ENCODE results near the gene STON2.
A peak's percentile ranks its signal among the peaks of the same experiment; 100 is the strongest.
"Not testable (repeated sequence)": the region's sequence is repeated elsewhere in the genome, so short reads cannot be mapped to it uniquely, and the experiment has no call there.

STON2 gene

DNA sequence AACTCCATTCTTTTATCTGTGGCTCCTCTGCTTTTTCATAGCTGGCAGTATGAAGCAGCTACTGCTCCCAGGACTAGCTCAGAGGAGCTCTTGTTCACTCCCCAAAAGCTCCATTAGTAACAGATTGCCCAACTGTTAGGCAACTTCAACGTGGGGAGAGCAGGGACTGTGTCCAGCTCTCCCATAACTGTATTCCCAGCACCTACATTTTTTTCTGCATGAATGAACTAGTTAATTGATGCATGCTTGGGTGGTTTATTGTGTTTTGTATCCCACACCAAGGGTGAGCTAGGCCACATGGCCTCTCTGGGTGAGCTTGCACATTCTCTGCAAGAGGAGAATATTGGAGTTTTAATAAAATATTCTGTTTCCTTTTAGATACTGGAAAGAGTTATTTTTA is 15.2 kb downstream of the STON2 start:
- peak in 6 of 56 donors; percentile 6 to 24 (median 14) for DNase-seq

DNA sequence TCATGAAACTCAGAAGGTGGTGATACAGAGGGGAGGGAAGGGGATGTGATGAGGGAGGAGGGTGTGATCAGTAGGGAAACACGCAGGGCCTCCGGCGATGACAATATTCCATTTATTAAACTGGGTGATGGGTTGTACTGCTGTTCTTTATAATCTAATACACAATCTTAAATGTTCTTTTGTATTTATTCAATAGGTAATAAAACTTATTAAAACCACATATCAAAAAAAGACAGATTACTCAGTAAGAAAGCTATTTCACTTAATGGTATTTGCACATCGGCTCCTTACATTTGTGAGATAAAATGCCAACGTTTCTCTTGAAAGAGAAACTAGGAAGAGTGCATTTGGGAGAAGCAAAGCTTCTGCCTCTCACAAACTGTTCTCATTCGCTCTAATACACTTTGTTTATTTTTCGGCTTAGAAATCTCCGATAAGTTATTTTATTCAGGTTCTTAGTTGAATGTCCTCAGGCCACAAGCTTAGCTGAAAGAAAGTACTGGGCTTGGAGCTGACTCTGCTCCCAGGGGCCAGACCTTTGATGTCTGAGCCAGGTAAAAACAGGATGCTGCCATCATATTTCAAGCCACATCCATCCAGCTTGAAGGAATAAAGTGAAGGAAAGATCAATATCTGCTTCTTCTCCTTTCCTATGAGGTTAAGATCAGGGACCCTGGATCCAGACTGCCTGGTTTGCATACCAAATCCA is 17.5 kb downstream of the STON2 start:
- DNase-seq, result no peak

GRCh38 chr14:81380009-81380408 is 20.1 kb downstream of the STON2 start:
- not testable (repeated sequence) for DNase-seq

GRCh38 chr14:81371802-81372201 is 28.3 kb downstream of the STON2 start:
- DNase-seq, result no peak

GRCh38 chr14:81367563-81367962 is 32.6 kb downstream of the STON2 start:
- DNase-seq, result no peak

- no peak for DNase-seq
Measured at GRCh38 chr14:81366884-81367283, 33.2 kb downstream of the STON2 start.

GRCh38 chr14:81366214-81366613 is 33.9 kb downstream of the STON2 start:
- peak in 18 of 56 donors; percentile 6 to 48 (median 26) for DNase-seq

- DNase-seq, result no peak
Measured at GRCh38 chr14:81363746-81364378, 36.3 kb downstream of the STON2 start.

DNA sequence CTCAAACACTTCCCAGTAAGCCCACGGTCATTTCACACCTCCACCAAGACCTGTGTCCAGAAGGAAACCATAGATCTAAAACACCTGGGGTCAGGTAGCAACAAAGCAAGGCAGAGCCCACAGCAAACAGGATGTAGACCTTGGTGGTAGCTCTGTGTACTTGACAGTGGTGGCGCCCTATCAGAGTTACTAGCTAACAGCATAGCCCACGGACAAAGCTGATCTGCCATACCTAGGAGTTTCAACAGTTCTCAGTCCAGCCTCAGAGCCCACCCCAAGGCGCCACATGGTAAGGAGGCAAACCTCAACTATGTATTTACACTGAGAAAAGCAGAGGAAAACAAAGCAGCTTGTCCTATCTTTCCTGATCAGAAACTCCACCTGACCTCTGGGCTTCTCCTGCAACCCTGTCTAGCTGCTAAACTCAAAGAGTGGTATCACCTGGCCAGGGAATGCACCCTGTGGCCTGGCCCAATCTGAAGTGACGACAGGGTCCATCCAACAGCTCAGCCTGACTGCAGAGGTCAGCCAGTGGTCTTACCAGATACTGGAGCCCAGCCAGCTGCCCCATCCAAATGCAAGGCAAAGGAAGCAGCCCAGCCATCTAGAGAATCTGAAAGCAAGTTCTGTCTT is 46.3 kb downstream of the STON2 start:
- no peak for DNase-seq

GRCh38 chr14:81352413-81352812 is 47.7 kb downstream of the STON2 start:
- DNase-seq, result no peak

DNA sequence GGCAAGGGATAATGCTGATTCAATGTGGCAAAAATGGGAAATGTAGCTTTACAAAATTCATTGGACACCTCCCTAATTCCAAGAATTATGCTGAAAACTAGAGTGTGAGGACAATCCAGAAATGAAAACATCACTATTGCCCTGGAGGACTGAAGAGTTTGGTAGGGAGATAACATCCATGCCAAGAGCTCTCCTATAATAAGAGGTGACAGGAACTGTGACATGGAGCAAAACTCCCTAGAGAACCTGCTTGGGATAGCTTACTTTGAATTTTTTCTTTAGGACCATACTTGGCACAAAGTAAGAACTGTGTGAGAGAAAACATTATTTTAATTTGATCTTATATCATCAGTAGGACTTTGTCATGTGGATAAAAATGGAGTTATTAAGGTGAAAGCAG is 48.9 kb downstream of the STON2 start:
- no peak for DNase-seq

DNA sequence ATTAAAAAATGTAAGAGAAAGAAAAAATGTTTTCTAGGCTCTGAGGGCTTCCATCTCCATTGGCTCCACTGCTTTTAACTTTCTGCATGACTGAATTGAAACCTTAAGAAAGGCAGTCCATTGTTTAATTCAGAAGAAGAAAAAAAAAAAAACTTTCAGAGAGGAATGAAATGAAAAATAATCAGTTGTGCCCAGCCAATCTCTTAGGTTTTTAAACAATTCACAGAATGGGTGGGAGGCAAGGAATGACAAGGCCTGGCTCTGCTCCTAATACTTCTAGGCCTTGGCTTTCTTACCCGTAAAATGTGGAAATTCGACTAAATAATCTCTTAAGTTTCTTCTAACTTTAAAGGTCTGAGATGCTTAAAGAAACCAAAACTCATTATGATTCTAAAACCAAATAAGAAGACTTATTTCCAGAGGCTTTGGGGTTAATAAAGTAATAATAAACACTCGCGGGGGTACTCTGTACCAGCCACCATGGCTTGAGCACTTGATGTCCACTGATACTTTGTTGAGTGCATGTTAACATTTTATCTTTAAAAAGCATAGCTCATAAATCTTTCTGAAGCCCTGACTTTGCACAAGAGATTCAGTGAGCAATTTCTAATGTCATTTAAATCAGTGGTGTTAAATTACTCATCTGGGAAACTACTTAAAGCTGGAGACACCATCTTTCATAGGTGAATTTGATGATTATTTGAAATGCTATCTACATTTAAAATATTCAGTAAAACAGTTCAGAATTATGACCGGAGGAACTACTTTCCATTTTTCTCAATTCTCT is 49.6 kb downstream of the STON2 start:
- DNase-seq, result no peak

DNA sequence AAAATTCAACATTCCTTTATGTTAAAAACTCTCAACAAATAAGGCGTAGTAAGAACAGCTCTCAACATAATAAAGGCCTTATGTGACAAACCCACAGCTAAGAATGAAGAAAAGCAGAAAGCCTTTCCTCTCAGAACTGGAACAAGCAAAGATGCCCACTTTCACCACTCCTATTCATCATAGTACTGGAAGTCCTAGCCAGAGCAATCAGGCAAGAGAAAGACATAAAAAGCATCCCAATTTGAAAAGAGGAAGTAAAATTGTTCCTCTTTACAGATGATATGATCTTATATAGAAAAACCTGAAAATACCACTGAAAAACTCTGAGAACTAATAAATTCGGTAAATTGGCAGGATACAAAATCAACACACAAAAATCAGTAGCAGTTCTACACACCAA is 52.1 kb downstream of the STON2 start:
- no peak for DNase-seq

GRCh38 chr14:81345781-81346180 is 54.3 kb downstream of the STON2 start:
- DNase-seq, result no peak

DNA sequence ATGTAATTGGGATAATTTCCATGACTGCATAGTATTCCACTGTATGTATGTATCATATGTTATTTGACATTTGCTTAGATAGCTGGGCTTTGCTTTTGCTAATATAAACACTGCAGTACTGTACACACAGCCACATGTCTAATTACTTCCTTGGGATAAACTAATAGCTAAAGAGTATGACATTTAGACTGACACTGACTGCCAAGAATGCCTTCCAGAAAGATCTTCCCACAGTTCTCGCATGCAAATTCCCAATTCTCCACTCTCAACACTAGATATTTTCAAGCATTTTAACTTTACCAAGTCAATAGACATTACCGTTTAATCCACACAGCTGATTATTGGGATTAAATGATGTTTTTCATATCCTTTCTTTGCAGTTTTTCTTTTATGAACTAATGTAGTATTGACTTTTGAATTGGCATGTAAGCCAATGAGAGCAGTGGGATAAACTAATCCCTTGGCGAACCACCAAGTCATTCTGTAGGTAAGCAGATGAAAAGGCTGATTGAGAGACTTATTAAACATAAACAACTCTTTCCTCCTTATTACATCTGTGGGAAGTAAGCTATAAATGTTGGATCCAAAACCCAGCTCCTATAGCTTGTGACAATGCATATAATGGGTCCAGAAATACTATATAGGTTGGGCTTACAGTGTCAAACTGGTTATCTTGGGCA is 55.5 kb downstream of the STON2 start:
- no peak for DNase-seq

GRCh38 chr14:81343701-81344100 is 56.4 kb downstream of the STON2 start:
- no peak for DNase-seq

DNA sequence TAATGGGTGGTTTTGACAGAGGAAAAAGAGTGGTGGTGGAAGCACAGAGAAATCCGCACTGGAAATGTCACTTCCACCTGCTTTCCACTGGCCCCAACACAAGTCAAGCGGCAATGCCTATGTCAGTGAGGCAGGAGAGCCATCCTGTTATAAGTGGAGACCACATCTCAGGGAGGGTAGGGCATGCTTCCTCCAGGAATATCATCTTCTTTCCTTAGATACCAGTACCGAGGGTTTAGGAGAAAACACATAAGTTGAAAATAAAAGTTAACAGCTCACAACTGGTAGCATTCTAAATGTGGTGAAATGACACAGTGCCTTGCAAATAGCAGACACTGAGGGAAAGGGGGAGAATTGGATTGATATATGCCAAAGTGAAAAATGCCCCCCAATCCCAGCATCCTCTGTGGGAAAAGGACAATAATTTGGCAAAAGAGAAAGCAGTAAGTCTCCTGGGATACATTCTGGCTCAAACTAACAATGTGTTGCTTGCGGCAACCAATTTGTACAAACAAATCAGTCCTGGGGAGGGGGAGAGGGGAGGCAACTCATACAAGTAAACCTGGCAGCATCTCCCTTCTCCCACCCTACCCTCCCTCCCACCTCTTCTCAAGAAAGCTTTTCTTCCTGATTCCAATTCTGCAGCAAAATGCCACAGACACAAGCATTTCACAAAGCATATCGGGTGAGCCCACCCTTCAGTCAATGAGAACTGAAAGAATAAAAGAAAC is 57.1 kb downstream of the STON2 start:
- DNase-seq, result peak in 12 of 56 donors; percentile 15 to 66 (median 36)

GRCh38 chr14:81341781-81342180 is 58.3 kb downstream of the STON2 start:
- DNase-seq, result no peak

- no peak for DNase-seq
Measured at GRCh38 chr14:81341370-81341769, 58.8 kb downstream of the STON2 start.

DNA sequence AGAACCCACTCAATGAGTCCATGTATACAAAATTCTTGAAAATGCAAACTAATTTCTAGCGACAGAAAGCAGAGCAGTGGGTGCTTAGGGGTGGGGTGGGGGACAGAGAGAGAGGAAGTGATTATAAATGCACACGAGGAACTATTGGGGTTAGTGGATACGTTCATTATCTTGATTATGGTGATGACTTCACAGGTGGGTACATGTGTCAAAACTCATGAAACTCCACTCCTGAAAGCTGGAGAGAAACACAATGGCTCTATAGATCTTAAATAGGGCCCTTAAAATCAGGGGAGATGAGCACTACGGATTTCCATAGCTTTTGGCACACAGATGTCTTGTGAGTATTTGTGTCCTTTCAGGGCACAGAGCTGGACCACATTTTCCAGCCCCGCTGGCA is 59.9 kb downstream of the STON2 start:
- no peak for DNase-seq

GRCh38 chr14:81337073-81337472 is 63.1 kb downstream of the STON2 start:
- no peak for DNase-seq

Measured in amygdala (tissue), 56 donors.